ENCODE measurements around the gene DCUN1D4.

- TF ChIP-seq CTCF (conservative IDR thresholded peaks at IDR 0.05 in 1 of 2, IDR thresholded peaks at IDR 0.05 in 1 of 2; ENCODE audit: low read depth in 1 of 2, low read length in 2 of 2) (no peak), EZH2 (IDR thresholded peaks at IDR 0.05; ENCODE audit: low read length, missing control alignments) (no peak)
Measured at GRCh38 chr4:51844153-51845054, 1.5 kb downstream of the DCUN1D4 start.

All from fibroblast of lung (primary cell).